Measurements from ENCODE around the gene ALDH1L1.

ALDH1L1 gene

DNA sequence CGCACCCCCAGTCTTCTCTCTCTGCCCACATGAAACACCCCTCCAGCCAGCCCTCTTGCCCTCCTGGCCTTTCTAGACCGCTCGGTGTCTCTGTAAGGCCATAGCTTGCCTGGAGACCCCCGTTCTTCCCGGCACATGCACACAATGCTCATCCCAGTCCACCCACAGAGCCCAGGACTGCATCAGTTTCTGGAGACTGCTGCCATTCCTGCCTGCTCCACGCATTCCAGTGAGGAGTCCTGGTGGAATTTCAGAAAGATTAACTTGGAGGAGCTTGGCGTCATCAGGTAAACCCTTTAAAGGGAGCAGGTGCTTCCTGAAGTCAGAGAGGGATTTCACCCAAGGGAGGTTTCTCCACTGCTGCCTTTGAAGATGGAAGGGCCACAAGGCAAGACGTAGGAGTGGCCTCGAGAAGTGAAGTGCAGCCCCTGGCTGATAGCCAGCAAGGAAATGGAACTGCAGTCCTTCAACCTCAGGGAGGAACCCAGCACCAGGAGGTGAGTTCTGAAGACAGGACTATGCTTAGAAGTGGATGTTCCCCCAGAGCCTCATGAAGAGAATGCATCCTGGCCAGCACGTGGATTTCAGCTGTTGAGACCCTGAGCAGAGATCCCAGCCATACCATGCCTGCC is 115.6 kb downstream of the ALDH1L1 start:
- TF ChIP-seq, protein P1, sequence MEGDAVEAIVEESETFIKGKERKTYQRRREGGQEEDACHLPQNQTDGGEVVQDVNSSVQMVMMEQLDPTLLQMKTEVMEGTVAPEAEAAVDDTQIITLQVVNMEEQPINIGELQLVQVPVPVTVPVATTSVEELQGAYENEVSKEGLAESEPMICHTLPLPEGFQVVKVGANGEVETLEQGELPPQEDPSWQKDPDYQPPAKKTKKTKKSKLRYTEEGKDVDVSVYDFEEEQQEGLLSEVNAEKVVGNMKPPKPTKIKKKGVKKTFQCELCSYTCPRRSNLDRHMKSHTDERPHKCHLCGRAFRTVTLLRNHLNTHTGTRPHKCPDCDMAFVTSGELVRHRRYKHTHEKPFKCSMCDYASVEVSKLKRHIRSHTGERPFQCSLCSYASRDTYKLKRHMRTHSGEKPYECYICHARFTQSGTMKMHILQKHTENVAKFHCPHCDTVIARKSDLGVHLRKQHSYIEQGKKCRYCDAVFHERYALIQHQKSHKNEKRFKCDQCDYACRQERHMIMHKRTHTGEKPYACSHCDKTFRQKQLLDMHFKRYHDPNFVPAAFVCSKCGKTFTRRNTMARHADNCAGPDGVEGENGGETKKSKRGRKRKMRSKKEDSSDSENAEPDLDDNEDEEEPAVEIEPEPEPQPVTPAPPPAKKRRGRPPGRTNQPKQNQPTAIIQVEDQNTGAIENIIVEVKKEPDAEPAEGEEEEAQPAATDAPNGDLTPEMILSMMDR (IDR thresholded peaks at IDR 0.05; ENCODE audit: insufficient read depth, missing control alignments): no peak
- FAIRE-seq: no peak
- no peak for DNase-seq (ENCODE audit: insufficient read length, low spot score)

GRCh38 chr3:126063358-126063965 is 116.9 kb downstream of the ALDH1L1 start:
- DNase-seq (ENCODE audit: insufficient read length, low spot score): no peak
- TF ChIP-seq, protein P1 (IDR thresholded peaks at IDR 0.05; ENCODE audit: insufficient read depth, missing control alignments): no peak
- no peak for FAIRE-seq

DNA sequence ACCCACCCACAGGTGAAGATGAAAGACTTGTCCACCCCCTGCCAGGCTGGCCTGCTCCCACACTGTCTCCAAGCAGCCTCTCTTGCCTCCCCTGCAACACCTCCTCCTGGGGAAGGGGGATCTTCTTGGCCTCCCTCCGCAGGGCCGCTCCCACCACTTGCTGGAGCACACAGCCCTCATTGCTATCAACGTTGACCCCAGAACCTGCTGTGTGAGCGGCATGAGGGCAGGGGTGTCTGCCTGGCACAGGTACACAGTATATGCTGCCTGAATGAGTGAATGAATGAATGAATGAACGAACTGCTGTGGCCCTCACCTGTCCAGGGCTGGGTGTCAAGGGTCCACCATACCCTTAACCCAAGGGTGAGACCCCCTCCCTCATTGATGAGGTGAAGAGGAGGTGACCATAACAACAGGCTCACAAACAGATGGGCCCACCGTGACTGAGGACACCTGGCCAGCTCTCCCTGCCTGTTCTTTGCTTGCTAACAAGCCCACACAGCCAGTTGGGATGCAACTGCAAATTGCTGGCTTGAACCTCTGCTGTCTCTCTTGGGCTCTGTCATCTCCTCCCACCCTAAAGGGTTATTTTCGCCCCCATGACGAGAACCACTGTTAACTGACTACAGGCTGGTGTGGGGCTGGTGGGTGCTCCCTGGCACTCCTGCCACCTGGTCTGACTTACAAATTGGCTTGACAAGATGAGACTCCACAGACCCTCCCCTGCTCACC is 118.9 kb downstream of the ALDH1L1 start:
- no peak for FAIRE-seq
- DNase-seq (ENCODE audit: insufficient read length, low spot score): no peak
- TF ChIP-seq, protein P1 (IDR thresholded peaks at IDR 0.05; ENCODE audit: insufficient read depth, missing control alignments): no peak

DNA sequence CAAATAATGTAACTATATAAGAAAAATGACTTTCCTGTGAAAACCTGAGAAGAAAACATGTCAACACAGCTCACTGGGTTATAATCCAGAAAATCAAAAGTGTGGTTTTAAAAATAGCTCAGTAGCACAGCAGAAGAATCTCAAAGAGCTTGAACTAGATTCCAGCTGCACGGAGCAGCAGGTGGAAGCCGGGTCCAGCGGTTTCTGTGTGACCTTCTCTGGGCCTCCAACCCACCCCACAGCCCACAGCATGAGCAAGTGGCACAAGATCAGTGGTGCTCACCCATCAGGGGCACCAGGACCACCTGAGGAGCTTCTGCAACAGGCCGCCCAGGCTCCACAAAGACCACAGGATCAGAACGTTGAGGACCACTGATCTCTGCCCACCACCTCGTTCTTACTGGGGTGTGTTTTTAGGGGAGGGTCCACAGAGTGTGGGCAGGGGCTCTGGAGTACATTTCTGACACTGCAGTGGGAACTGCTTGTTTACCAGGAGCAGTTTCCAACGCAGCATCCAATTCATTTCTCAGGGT is 119.7 kb downstream of the ALDH1L1 start:
- TF ChIP-seq, protein P1 (IDR thresholded peaks at IDR 0.05; ENCODE audit: insufficient read depth, missing control alignments): no peak
- DNase-seq (ENCODE audit: insufficient read length, low spot score) (no peak), FAIRE-seq (no peak)

- no peak for DNase-seq (ENCODE audit: insufficient read length, low spot score)
- FAIRE-seq: no peak
- TF ChIP-seq, protein P1 (IDR thresholded peaks at IDR 0.05; ENCODE audit: insufficient read depth, missing control alignments): no peak
These were observed 121.7 kb downstream of the ALDH1L1 start for GRCh38 chr3:126058666-126059065.

- TF ChIP-seq, protein P1 (IDR thresholded peaks at IDR 0.05; ENCODE audit: insufficient read depth, missing control alignments): no peak
- DNase-seq (ENCODE audit: insufficient read length, low spot score) (no peak), FAIRE-seq (no peak)
These were observed 122.5 kb downstream of the ALDH1L1 start for GRCh38 chr3:126057936-126058335.

All from D721Med (cell line).